Superior temporal gyrus (tissue), 1 donor: ENCODE measurements around the gene CHRDL1.

ENCODE experiments used
- DNase-seq: peaks from one replicate; pipeline ENCODE4 v3.0.0-alpha.2; 2016; ENCODE audit errors: extremely low spot score

The CHRDL1 gene

GRCh38 chrX:110743679-110744340 is 51.8 kb downstream of the CHRDL1 start:
- DNase-seq: no peak

DNA sequence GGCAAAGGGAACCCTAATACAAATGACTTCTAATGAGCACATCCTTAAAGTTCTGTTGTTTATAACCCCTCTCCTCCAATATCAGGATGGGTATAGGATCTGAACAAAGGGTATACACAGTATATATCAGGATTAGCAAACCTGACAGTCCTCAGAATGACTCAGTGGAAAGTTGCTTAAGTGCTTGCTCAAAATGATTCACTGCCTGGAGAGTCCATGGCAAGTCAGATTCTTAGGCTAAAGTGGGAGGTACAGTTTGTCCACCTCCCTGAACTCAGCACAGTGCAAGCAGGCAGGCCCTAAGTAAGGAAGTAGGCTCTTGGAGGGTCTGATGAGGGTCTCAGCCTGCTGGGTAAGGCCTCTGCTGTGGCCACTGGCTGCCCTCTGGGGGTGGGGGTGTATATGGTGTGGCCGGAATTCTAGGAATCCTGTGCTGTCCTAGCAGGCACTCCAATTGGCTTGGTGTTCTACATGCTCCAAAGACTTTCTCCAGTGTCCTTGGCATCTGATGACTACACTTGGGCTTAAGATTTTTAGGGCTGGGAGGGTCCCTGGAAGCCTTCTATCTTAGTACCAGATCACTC is 54.3 kb downstream of the CHRDL1 start:
- no peak for DNase-seq

GRCh38 chrX:110734894-110735541 is 60.6 kb downstream of the CHRDL1 start:
- no peak for DNase-seq

GRCh38 chrX:110734271-110734670 is 61.3 kb downstream of the CHRDL1 start:
- DNase-seq: no peak

DNA sequence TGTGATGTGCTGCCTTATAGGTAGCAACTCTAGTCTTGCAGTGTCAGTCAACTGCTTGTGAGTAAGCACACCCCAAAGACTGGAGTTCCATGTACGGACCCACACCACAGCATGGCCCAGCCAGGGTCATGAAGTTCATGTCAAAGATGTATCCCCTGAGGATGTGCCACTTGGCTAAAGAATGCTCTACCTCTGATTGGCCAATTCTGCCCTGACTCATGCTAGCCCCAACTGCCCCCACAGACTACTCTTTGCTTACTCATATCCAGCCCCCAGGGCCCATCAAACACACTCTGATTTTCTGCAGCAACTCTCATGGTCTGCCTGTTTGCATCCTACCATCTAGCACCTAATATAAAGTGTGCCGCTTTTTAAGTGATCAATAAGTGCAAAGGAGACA is 62.5 kb downstream of the CHRDL1 start:
- no peak for DNase-seq

- no peak for DNase-seq
Measured at GRCh38 chrX:110732266-110732665, 63.4 kb downstream of the CHRDL1 start.

DNA sequence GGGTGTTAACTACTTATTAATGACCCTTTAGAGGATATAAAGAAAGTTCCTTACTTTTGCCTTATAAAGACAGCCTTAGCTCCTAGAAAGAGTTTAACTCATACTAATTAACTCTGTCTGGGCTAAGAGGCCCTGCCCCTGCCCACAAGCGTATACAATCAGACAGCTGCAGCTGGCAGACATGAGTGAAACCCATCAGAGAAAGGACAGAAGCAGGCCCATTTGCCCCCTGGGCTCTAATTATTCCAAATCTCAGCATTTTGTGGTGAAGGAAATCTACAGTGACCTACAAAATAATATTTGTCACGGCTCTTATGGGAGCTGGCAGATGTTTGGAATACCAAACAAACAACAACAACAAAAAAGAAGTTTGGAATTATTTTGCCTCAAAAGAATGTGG is 71.8 kb downstream of the CHRDL1 start:
- no peak for DNase-seq

GRCh38 chrX:110722135-110722534 is 73.5 kb downstream of the CHRDL1 start:
- DNase-seq: no peak

DNA sequence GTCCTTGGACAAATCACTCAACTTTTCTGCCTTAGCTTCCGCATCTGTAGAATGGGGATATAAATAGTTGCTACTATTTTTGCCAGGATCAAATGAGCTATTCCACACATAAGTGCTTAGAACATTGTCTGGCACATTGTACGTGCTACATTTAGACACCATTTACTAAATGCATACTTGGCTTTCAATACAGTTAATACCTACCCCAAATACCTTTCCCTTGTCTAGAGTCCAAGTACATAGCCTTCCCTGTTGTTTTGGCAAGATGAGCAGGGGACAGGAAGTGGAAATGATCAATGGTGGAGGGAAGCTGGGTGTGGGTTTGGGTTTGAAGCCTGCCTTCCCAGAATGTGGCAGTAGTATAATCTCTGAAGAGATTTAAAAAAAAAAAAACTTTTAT is 82.0 kb downstream of the CHRDL1 start:
- DNase-seq: no peak

- DNase-seq: no peak
Measured at GRCh38 chrX:110706446-110706845, 89.2 kb downstream of the CHRDL1 start.

GRCh38 chrX:110703641-110704040 is 92.0 kb downstream of the CHRDL1 start:
- no peak for DNase-seq

DNA sequence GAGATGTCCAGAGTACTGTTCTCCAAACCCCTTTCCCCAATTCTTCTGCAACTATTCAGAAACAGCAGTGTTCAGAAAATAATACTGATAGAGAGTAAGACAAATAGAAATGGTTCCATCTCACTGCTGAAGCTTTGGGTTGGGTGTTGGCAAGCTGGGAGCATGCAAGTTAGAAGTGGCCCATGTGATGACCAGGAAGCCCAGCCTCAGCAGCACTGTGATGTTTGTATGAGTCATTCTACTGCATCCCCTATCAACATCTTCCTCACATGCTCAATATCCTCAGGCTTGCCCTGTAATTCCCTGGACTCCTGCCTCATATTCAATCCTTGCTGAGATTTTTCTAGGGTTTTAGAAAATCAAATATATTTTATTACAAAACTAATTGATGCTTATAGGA is 96.5 kb downstream of the CHRDL1 start:
- DNase-seq: no peak

DNA sequence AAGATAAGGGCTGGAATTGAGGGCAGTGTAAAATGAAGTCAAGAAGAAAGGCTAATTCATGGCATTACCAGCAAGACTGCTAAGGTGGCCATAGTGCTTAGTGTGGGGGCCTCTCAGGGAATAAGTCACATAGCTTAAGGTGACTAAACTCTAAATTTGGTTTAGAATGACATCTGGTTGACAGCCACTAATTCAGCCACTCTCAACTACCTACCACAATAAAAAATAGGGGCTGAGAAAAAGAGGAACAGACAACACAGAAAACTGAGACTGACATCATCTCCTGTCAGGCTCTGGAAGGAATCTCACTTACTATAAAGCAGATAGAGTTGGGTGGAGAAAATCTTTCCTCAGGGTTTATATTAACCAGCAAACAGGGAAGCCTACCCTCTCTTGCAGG is 96.9 kb downstream of the CHRDL1 start:
- no peak for DNase-seq

DNA sequence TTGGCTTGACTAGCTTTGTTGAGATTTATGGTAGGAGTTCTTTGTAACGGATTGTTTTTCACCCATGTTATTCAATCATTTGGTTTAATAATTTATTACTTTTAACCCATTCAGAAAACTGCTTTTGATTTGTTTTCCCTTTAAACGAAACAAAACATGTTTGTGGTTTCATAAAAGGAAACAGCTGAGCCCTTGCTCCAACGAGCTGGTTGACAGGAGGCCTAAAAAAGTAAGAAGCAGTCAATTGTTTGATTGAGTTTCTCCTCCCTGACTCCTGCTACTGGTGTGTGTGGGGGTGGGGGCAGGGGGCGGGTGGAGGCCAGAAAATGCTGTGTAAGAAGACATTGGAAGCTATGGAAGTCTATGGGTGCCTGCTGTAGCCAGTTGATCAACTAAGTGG is 102.8 kb downstream of the CHRDL1 start:
- no peak for DNase-seq

DNA sequence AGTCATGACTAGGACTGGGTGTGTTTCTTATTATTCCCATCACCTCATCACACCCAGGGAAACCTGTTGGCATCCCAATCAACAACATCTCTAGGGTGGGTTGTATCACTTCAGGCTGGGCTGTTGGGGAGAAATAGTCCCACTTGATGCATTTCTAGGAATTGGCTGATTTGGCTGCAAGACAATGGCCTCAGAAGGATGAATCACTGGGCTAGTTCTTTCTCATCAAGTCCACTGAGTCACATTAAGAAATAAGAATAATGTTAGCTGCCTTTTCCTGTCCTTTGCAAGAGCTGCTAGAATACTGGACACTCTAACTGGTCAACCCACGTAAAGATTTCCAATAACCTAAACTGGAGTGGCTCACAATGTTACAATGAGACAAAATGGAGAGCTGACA is 104.2 kb downstream of the CHRDL1 start:
- no peak for DNase-seq

- DNase-seq: no peak
Measured at GRCh38 chrX:110684653-110685052, 111.0 kb downstream of the CHRDL1 start.

DNA sequence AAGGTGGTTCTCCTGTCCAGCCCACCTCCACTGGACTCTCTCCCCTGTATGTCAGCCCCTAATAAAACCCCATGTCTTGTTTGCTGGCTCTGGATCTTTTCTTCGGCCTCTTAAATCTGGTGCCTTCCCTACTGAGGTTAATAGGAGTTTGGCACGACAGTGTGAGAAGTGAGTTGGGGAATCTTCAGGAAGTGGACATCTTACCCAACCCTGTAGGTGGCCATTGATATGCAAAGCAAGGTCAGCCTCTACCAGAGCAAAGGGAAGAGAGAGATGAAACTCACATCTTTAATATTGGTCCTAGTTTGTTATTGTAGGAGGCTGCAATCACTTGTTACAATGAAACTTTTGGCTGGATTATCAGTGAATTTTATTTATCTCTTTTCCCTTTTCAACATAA is 111.7 kb downstream of the CHRDL1 start:
- no peak for DNase-seq

GRCh38 chrX:110678591-110678990 is 117.0 kb downstream of the CHRDL1 start:
- DNase-seq: no peak

GRCh38 chrX:110675886-110676285 is 119.7 kb downstream of the CHRDL1 start:
- no peak for DNase-seq

- DNase-seq: no peak
Measured at GRCh38 chrX:110671068-110671803, 124.4 kb downstream of the CHRDL1 start.

GRCh38 chrX:110669572-110669971 is 126.0 kb downstream of the CHRDL1 start:
- no peak for DNase-seq

- DNase-seq: no peak
Measured at GRCh38 chrX:110667706-110668105, 127.9 kb downstream of the CHRDL1 start.
